ENCODE measurements around the gene PATJ. TPM values are rescaled to one million over a fixed set of nuclear protein-coding genes. Genes with fewer than 3 reads are reported as not detected.

The PATJ gene
- total and polyA plus RNA-seq, 4 donors, result 8.0 to 47.1 (median 24.3) TPM

GRCh38 chr1:61951731-61952580 lies 209.7 kb downstream of the PATJ start:
- Histone ChIP-seq H3K9me3 (ENCODE audit: control insufficient read depth, low read length) (no peaks in the 10 kb centered on the region), H3K27me3 (ENCODE audit: control insufficient read depth in 1 of 2, insufficient read depth in 2 of 2, low read length in 1 of 2) (no peaks in the 10 kb centered on the region), H3K36me3 (ENCODE audit: control insufficient read depth in 1 of 2, insufficient read depth in 2 of 2, low read length in 1 of 2) (no peaks in the 10 kb centered on the region), H3K27ac (ENCODE audit: low read depth in 1 of 2, low read length in 2 of 2) (no peak overlapping the region), H3K4me1 (ENCODE audit: control insufficient read depth in 1 of 2, insufficient read depth in 2 of 2, low read length in 2 of 2) (peaks cover 0 to 4% of the 10 kb centered on the region in 2 donors), H3K4me3 (ENCODE audit: low read length in 2 of 2) (no peak overlapping the region)
- ATAC-seq (ENCODE audit: low FRiP score) (no peak), DNase-seq (no peak)
- intact Hi-C loops (cut with DNase I), result no loop called here
- 74 to 79% methylated on average over 9 of the region's 9 CpGs for WGBS, 2 donors

GRCh38 chr1:61952675-61953074 lies 210.4 kb downstream of the PATJ start:
- intact Hi-C loops (cut with DNase I), result no loop called here
- Histone ChIP-seq H3K4me1 (ENCODE audit: control insufficient read depth in 1 of 2, insufficient read depth in 2 of 2, low read length in 2 of 2) (peaks cover 0 to 4% of the 10 kb centered on the region in 2 donors), H3K9me3 (ENCODE audit: control insufficient read depth, low read length) (no peaks in the 10 kb centered on the region), H3K4me3 (ENCODE audit: low read length in 2 of 2) (no peak overlapping the region), H3K27ac (ENCODE audit: low read depth in 1 of 2, low read length in 2 of 2) (no peak overlapping the region), H3K36me3 (ENCODE audit: control insufficient read depth in 1 of 2, insufficient read depth in 2 of 2, low read length in 1 of 2) (no peaks in the 10 kb centered on the region), H3K27me3 (ENCODE audit: control insufficient read depth in 1 of 2, insufficient read depth in 2 of 2, low read length in 1 of 2) (no peaks in the 10 kb centered on the region)
- ATAC-seq (ENCODE audit: low FRiP score) (no peak), DNase-seq (no peak)
- WGBS, 2 donors, result 83 to 93% methylated on average over 1 of the region's 1 CpG

GRCh38 chr1:61953076-61953789 lies 211.0 kb downstream of the PATJ start:
- Histone ChIP-seq H3K27me3 (ENCODE audit: control insufficient read depth in 1 of 2, insufficient read depth in 2 of 2, low read length in 1 of 2) (no peaks in the 10 kb centered on the region), H3K36me3 (ENCODE audit: control insufficient read depth in 1 of 2, insufficient read depth in 2 of 2, low read length in 1 of 2) (no peaks in the 10 kb centered on the region), H3K4me1 (ENCODE audit: control insufficient read depth in 1 of 2, insufficient read depth in 2 of 2, low read length in 2 of 2) (peaks cover 0 to 4% of the 10 kb centered on the region in 2 donors), H3K4me3 (ENCODE audit: low read length in 2 of 2) (no peak overlapping the region), H3K9me3 (ENCODE audit: control insufficient read depth, low read length) (no peaks in the 10 kb centered on the region), H3K27ac (ENCODE audit: low read depth in 1 of 2, low read length in 2 of 2) (no peak overlapping the region)
- intact Hi-C loops (cut with DNase I), result no loop called here
- WGBS, 2 donors, result 87 to 93% methylated on average over 2 of the region's 2 CpGs
- DNase-seq (no peak), ATAC-seq (ENCODE audit: low FRiP score) (no peak)

- H3K9me3 ChIP-seq (ENCODE audit: control insufficient read depth, low read length), result no peaks in the 10 kb centered on the region
- H3K27me3 ChIP-seq (ENCODE audit: control insufficient read depth in 1 of 2, insufficient read depth in 2 of 2, low read length in 1 of 2), result no peaks in the 10 kb centered on the region
- no peak overlapping the region for H3K27ac ChIP-seq (ENCODE audit: low read depth in 1 of 2, low read length in 2 of 2)
- DNase-seq (no peak), ATAC-seq (ENCODE audit: low FRiP score) (no peak)
- no peak overlapping the region for H3K4me3 ChIP-seq (ENCODE audit: low read length in 2 of 2)
- H3K36me3 ChIP-seq (ENCODE audit: control insufficient read depth in 1 of 2, insufficient read depth in 2 of 2, low read length in 1 of 2), result no peaks in the 10 kb centered on the region
- peaks cover 0 to 4% of the 10 kb centered on the region in 2 donors for H3K4me1 ChIP-seq (ENCODE audit: control insufficient read depth in 1 of 2, insufficient read depth in 2 of 2, low read length in 2 of 2)
- intact Hi-C loops (cut with DNase I), result no loop called here
- WGBS, 2 donors, result 96 to 98% methylated on average over 3 of the region's 3 CpGs
These were observed 211.5 kb downstream of the PATJ start for GRCh38 chr1:61953790-61954150.

- H3K36me3 ChIP-seq (ENCODE audit: control insufficient read depth in 1 of 2, insufficient read depth in 2 of 2, low read length in 1 of 2), result no peaks in the 10 kb centered on the region
- no peaks in the 10 kb centered on the region for H3K27me3 ChIP-seq (ENCODE audit: control insufficient read depth in 1 of 2, insufficient read depth in 2 of 2, low read length in 1 of 2)
- 83 to 84% methylated on average over 1 of the region's 1 CpG for WGBS, 2 donors
- DNase-seq, result no peak
- peaks cover 0 to 4% of the 10 kb centered on the region in 2 donors for H3K4me1 ChIP-seq (ENCODE audit: control insufficient read depth in 1 of 2, insufficient read depth in 2 of 2, low read length in 2 of 2)
- H3K9me3 ChIP-seq (ENCODE audit: control insufficient read depth, low read length), result no peaks in the 10 kb centered on the region
- no peak for ATAC-seq (ENCODE audit: low FRiP score)
- intact Hi-C loops (cut with DNase I), result no loop called here
- H3K4me3 ChIP-seq (ENCODE audit: low read length in 2 of 2), result no peak overlapping the region
- no peak overlapping the region for H3K27ac ChIP-seq (ENCODE audit: low read depth in 1 of 2, low read length in 2 of 2)
These were observed 213.0 kb downstream of the PATJ start for GRCh38 chr1:61955261-61955660.

GRCh38 chr1:61956016-61956645 lies 213.9 kb downstream of the PATJ start:
- Histone ChIP-seq H3K27me3 (ENCODE audit: control insufficient read depth in 1 of 2, insufficient read depth in 2 of 2, low read length in 1 of 2) (no peaks in the 10 kb centered on the region), H3K27ac (ENCODE audit: low read depth in 1 of 2, low read length in 2 of 2) (no peak overlapping the region), H3K4me3 (ENCODE audit: low read length in 2 of 2) (no peak overlapping the region), H3K9me3 (ENCODE audit: control insufficient read depth, low read length) (no peaks in the 10 kb centered on the region), H3K4me1 (ENCODE audit: control insufficient read depth in 1 of 2, insufficient read depth in 2 of 2, low read length in 2 of 2) (peaks cover 0 to 4% of the 10 kb centered on the region in 2 donors), H3K36me3 (ENCODE audit: control insufficient read depth in 1 of 2, insufficient read depth in 2 of 2, low read length in 1 of 2) (no peaks in the 10 kb centered on the region)
- intact Hi-C loops (cut with DNase I), result no loop called here
- DNase-seq, result no peak
- no peak for ATAC-seq (ENCODE audit: low FRiP score)
- 90 to 94% methylated on average over 6 of the region's 6 CpGs for WGBS, 2 donors

GRCh38 chr1:61956784-61957183 lies 214.5 kb downstream of the PATJ start:
- intact Hi-C loops (cut with DNase I), result no loop called here

GRCh38 chr1:61961009-61961408 lies 218.7 kb downstream of the PATJ start:
- Histone ChIP-seq H3K36me3 (ENCODE audit: control insufficient read depth in 1 of 2, insufficient read depth in 2 of 2, low read length in 1 of 2) (no peaks in the 10 kb centered on the region), H3K4me3 (ENCODE audit: low read length in 2 of 2) (no peak overlapping the region), H3K27ac (ENCODE audit: low read depth in 1 of 2, low read length in 2 of 2) (no peak overlapping the region), H3K9me3 (ENCODE audit: control insufficient read depth, low read length) (no peaks in the 10 kb centered on the region), H3K4me1 (ENCODE audit: control insufficient read depth in 1 of 2, insufficient read depth in 2 of 2, low read length in 2 of 2) (no peaks in the 10 kb centered on the region), H3K27me3 (ENCODE audit: control insufficient read depth in 1 of 2, insufficient read depth in 2 of 2, low read length in 1 of 2) (no peaks in the 10 kb centered on the region)
- DNase-seq (no peak), ATAC-seq (ENCODE audit: low FRiP score) (no peak)
- WGBS, 2 donors, result 81 to 87% methylated on average over 3 of the region's 3 CpGs
- intact Hi-C loops (cut with DNase I), result no loop called here

More at GRCh38 chr1:61956784-61957183, 214.5 kb downstream of the PATJ start:
- Histone ChIP-seq H3K27ac (ENCODE audit: low read depth in 1 of 2, low read length in 2 of 2) (no peak overlapping the region), H3K9me3 (ENCODE audit: control insufficient read depth, low read length) (no peaks in the 10 kb centered on the region), H3K4me1 (ENCODE audit: control insufficient read depth in 1 of 2, insufficient read depth in 2 of 2, low read length in 2 of 2) (peaks cover 0 to 4% of the 10 kb centered on the region in 2 donors), H3K4me3 (ENCODE audit: low read length in 2 of 2) (no peak overlapping the region), H3K36me3 (ENCODE audit: control insufficient read depth in 1 of 2, insufficient read depth in 2 of 2, low read length in 1 of 2) (no peaks in the 10 kb centered on the region), H3K27me3 (ENCODE audit: control insufficient read depth in 1 of 2, insufficient read depth in 2 of 2, low read length in 1 of 2) (no peaks in the 10 kb centered on the region)
- DNase-seq, result no peak
- WGBS, 2 donors, result 90 to 94% methylated on average over 2 of the region's 2 CpGs
- no peak for ATAC-seq (ENCODE audit: low FRiP score)

Data from aorta (tissue), 5 donors.